Activated T-helper 9 cell treated with anti-CD3 and anti-CD28 coated beads, Interleukin-2, amount 50 U/mL, for 16 hours (primary cell): ENCODE measurements around the gene TARS3.
A peak's percentile ranks its signal among the peaks of the same experiment; 100 is the strongest.
"Not testable (repeated sequence)": the region's sequence is repeated elsewhere in the genome, so short reads cannot be mapped to it uniquely, and the experiment has no call there.

Experiments used
- DNase-seq: peaks from one replicate; pipeline ENCODE4 v3.0.0-alpha.2; 2020; ENCODE audit warnings: low read depth

TARS3 gene

GRCh38 chr15:101723874-101724674, at the start of gene TARS3:
TSS of gene TARS3 (minus strand) at chr15:101724473. CDS start at chr15:101724387, 86 bp downstream.
- peak; percentile 96 for DNase-seq

GRCh38 chr15:101773496-101774100, 49.3 kb upstream of the TARS3 start:
- no peak for DNase-seq

- DNase-seq = no peak
Measured at GRCh38 chr15:101772921-101773320, 48.6 kb upstream of the TARS3 start.

GRCh38 chr15:101767083-101767640, 42.9 kb upstream of the TARS3 start:
- DNase-seq = not testable (repeated sequence)

- DNase-seq = no peak
Measured at GRCh38 chr15:101765772-101766456, 41.6 kb upstream of the TARS3 start.

- not testable (repeated sequence) for DNase-seq
Measured at GRCh38 chr15:101765340-101765671, 41.0 kb upstream of the TARS3 start.

- not testable (repeated sequence) for DNase-seq
Measured at GRCh38 chr15:101764669-101765339, 40.5 kb upstream of the TARS3 start.

- not testable (repeated sequence) for DNase-seq
Measured at GRCh38 chr15:101746716-101747082, 22.4 kb upstream of the TARS3 start.

- DNase-seq = not testable (repeated sequence)
Measured at GRCh38 chr15:101734837-101735236, 10.6 kb upstream of the TARS3 start.

- DNase-seq = no peak
Measured at GRCh38 chr15:101733545-101733944, 9.3 kb upstream of the TARS3 start.

- no peak for DNase-seq
Measured at GRCh38 chr15:101732772-101733171, 8.5 kb upstream of the TARS3 start.

- DNase-seq = no peak
Measured at GRCh38 chr15:101731746-101732145, 7.5 kb upstream of the TARS3 start.

GRCh38 chr15:101727186-101727585, 2.9 kb upstream of the TARS3 start:
- no peak for DNase-seq

GRCh38 chr15:101725073-101725472, 800 bp upstream of the TARS3 start:
- DNase-seq = no peak

- DNase-seq = no peak
Measured at GRCh38 chr15:101724675-101725005, 367 bp upstream of the TARS3 start.

GRCh38 chr15:101723171-101723873, 951 bp downstream of the TARS3 start:
- DNase-seq = peak; percentile 12

- no peak for DNase-seq
Measured at GRCh38 chr15:101718896-101719295, 5.4 kb downstream of the TARS3 start.

GRCh38 chr15:101712078-101712477, 12.2 kb downstream of the TARS3 start:
- no peak for DNase-seq

GRCh38 chr15:101710806-101711205, 13.5 kb downstream of the TARS3 start:
- no peak for DNase-seq

- no peak for DNase-seq
Measured at GRCh38 chr15:101709466-101709865, 14.8 kb downstream of the TARS3 start.

- no peak for DNase-seq
Measured at GRCh38 chr15:101707983-101708382, 16.3 kb downstream of the TARS3 start.

- DNase-seq = no peak
Measured at GRCh38 chr15:101702077-101702476, 22.2 kb downstream of the TARS3 start.
